ENCODE results near the gene IGSF9B. TPM values are rescaled to one million over a fixed set of nuclear protein-coding genes. Genes with fewer than 3 reads are reported as not detected.

IGSF9B gene
- total RNA-seq, 2 experiments from 2014 or later, result 24.6 to 30.3 TPM

DNA sequence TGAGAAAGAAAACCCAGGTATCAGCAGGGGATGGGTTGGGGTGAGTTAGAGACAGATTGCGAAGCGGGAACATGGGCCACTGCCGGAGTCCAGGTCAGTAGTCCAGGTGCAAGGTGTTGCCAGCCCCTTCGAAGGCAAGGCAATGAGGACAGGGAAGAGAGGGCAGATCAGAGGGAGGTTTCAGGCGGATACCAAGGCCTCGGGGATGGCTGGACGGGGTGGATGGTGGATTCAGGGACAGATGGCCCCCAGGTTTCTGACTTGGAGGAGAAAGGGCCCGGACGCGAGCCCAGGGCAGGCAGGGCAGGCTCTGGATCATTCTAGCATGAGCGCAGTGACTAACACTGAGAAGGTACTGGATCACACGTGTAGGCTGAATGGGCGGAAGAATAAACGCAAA lies 25.4 kb upstream of the IGSF9B start:
- CTCF ChIA-PET, result no interaction called here

DNA sequence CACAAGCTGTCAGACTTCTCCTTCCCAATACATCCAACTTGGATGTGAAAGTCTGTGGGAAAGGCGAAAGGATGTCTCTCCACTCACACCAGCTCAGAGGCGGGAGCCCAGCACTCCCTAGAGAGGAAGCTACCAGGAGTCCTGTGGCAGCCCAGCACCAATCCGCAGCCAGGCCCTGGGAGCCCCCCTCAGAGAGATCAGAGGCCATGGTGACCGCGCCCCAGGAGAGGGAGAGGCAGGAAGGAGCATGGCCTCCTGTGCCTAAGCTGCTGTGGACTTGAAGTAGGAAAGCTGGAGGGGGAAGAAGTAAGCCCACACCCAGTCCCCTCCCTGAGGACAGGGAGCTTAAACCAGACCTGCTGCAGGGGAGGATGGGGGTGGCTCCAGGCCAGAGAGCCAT lies 24.4 kb upstream of the IGSF9B start:
- H3K9me3 Mint-ChIP-seq, result no peaks in the 10 kb centered on the region

More for the DNA sequence above, 25.4 kb upstream of the IGSF9B start:
- H3K27me3 Mint-ChIP-seq, result no peaks in the 10 kb centered on the region
- no peak overlapping the region for H3K4me3 Mint-ChIP-seq
- intact Hi-C loops (cut with micrococcal nuclease), result no loop called here
- no peaks in the 10 kb centered on the region for H3K36me3 Mint-ChIP-seq
- POLR2A ChIA-PET, result no interaction called here
- H3K27ac Mint-ChIP-seq, result no peak overlapping the region
- no peak for DNase-seq
- H3K4me1 Mint-ChIP-seq (ENCODE audit: low read depth), result peaks cover under 1% of the 10 kb centered on the region
- no peaks in the 10 kb centered on the region for H3K9me3 Mint-ChIP-seq

DNA sequence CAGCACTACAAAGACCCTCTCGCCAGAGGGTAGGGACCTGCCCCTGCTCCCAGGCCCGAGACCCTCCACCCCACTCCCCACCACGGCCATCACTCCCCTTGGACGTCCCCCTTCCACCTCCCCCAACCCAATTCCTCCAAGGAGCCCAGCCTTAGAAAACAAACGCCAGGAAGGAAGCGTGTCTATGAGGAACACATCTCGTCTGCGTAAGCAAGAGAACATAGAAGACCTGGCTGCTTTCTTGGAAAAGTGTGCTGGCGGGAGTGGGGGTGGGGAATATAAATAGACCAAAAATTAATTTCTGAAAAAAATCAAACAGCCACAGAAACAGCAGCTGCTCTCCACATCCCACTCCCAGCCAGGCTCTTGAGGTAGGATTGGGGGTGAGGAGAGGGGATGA lies 23.9 kb upstream of the IGSF9B start:
- ChIA-PET CTCF (interaction anchor here (0.8 kb wide), 1 partner anchor 53 kb away, joined by 3 read pairs; no protein-coding TSS in a partner anchor), POLR2A (no interaction called here)
- Mint-ChIP-seq H3K27me3 (peaks cover 4% of the 10 kb centered on the region), H3K9me3 (no peaks in the 10 kb centered on the region), H3K4me3 (no peak overlapping the region), H3K27ac (no peak overlapping the region), H3K36me3 (no peaks in the 10 kb centered on the region), H3K4me1 (ENCODE audit: low read depth) (peaks cover 4% of the 10 kb centered on the region)
- intact Hi-C loops (cut with micrococcal nuclease), result no loop called here
- no peak for DNase-seq

More for the DNA sequence above, 24.4 kb upstream of the IGSF9B start:
- peaks cover 4% of the 10 kb centered on the region for H3K4me1 Mint-ChIP-seq (ENCODE audit: low read depth)
- no peak for DNase-seq
- H3K4me3 Mint-ChIP-seq, result no peak overlapping the region
- POLR2A ChIA-PET, result no interaction called here
- no peaks in the 10 kb centered on the region for H3K27me3 Mint-ChIP-seq
- no peaks in the 10 kb centered on the region for H3K36me3 Mint-ChIP-seq
- CTCF ChIA-PET, result interaction anchor here (0.8 kb wide), 1 partner anchor 53 kb away, joined by 3 read pairs; no protein-coding TSS in a partner anchor
- intact Hi-C loops (cut with micrococcal nuclease), result no loop called here
- no peak overlapping the region for H3K27ac Mint-ChIP-seq

DNA sequence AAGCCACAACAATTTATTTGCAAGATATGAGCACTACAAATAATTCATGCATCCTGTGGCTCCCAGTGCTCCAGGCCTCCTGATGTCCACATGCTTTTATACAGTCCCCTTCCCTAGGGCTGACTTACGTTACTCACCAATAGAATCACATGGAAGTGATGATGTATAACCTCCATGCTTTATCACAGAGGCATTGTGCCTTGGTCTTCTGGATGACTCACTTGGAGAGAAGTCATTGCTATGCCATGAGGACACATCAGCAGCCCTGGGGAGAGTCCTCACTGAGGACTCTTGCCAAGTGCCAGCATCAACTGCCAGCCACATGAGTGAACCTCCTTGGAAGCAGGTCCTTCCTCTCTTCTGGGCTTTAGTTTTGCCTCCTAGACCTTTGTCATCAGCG lies 22.0 kb upstream of the IGSF9B start:
- Mint-ChIP-seq H3K4me1 (ENCODE audit: low read depth) (peaks cover 4% of the 10 kb centered on the region), H3K36me3 (no peaks in the 10 kb centered on the region), H3K27me3 (peaks cover 5% of the 10 kb centered on the region), H3K27ac (no peak overlapping the region), H3K4me3 (no peak overlapping the region), H3K9me3 (no peaks in the 10 kb centered on the region)
- intact Hi-C loops (cut with micrococcal nuclease), result no loop called here
- DNase-seq, result no peak
- POLR2A ChIA-PET, result no interaction called here
- CTCF ChIA-PET, result no interaction called here

DNA sequence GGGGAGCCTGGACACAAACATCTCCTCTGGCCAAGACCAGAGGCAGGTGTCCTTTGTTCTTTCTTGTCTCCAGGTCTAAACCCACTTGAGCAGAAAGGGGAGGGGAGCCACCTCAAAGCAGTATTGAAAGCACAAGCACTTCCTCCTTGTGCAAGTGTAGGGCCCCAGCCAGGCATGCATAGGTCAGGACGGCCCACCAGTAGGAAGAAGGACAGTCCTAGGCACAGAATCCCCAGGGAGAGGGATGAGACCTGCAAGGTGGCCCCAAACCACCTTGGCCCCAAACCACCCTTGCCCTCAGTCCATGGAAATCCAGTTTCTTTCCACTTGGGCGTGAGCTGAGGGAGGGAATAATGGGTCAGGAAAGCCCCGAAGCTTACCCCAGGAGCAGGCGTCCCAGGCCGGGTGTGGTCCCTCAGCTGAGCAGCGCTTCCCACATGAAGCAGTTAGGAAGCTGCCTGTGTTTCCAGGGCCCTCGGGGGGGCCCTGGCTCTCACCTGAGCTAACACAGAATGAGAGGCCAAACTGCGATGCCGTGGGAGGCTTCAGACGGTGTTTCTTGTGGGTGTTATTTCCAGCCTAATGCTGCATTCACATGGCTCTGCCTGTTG lies 20.4 kb upstream of the IGSF9B start:
- H3K4me3 Mint-ChIP-seq, result no peak overlapping the region
- H3K27me3 Mint-ChIP-seq, result peaks cover 12% of the 10 kb centered on the region
- H3K9me3 Mint-ChIP-seq, result no peaks in the 10 kb centered on the region
- H3K36me3 Mint-ChIP-seq, result no peaks in the 10 kb centered on the region
- no peak overlapping the region for H3K27ac Mint-ChIP-seq
- H3K4me1 Mint-ChIP-seq (ENCODE audit: low read depth), result peaks cover 4% of the 10 kb centered on the region
- POLR2A ChIA-PET, result no interaction called here
- intact Hi-C loops (cut with micrococcal nuclease), result no loop called here
- CTCF ChIA-PET, result no interaction called here
- DNase-seq, result peak; percentile 17

DNA sequence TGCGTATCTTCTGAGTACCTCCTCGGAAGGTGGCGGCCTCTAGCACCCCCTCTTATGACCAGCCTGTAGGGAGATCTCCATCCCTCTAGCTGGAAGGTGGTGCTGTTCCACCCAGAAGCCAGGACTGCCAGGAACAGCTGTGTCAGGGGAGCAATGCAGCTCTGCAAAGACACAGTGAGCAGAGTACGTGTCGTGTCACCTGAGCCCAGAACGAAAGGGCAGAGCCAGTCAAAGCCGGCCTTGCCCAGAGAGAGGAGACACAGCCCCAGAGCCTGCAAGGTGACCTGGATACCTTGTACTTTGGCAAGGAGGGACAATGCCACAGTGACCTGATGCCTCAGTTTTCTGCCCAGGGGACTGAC lies 18.7 kb upstream of the IGSF9B start:
- Mint-ChIP-seq H3K36me3 (no peaks in the 10 kb centered on the region), H3K4me3 (no peak overlapping the region), H3K27me3 (peaks cover 14% of the 10 kb centered on the region), H3K27ac (no peak overlapping the region), H3K9me3 (no peaks in the 10 kb centered on the region), H3K4me1 (ENCODE audit: low read depth) (peaks cover 4% of the 10 kb centered on the region)
- intact Hi-C loops (cut with micrococcal nuclease), result no loop called here
- POLR2A ChIA-PET, result no interaction called here
- CTCF ChIA-PET, result no interaction called here
- DNase-seq, result no peak

DNA sequence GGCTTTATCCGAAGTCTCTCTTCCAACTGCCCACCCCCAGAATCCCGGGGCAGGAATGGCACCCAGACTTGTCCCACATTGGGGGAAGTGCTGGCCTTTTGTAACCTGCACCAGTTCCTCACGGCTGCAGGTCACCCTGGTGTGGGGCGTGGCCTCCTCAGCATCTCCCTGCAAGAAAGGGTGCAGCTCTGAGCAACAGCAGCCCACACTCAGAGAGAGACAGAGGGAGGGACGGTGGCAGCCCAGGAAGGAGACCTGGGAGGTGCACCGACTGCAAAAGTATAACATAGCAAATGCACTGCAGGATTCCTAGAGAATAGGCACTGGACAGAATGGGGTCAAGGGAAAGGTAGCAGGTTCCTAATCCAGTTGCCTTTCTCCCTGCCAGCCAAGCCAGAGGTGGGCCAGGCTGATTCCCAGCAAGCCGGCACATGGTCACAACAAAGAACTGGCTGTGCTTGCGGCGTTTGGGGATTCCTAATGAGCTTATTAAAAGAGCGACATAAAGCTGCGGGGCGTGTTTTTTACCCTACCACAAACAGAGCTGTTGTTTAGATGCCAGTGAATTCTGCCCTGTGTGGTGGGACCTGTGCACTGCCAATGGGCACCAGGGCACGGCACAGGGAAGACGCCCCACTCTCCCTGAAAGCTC lies 18.2 kb upstream of the IGSF9B start:
- CTCF ChIA-PET, result no interaction called here

DNA sequence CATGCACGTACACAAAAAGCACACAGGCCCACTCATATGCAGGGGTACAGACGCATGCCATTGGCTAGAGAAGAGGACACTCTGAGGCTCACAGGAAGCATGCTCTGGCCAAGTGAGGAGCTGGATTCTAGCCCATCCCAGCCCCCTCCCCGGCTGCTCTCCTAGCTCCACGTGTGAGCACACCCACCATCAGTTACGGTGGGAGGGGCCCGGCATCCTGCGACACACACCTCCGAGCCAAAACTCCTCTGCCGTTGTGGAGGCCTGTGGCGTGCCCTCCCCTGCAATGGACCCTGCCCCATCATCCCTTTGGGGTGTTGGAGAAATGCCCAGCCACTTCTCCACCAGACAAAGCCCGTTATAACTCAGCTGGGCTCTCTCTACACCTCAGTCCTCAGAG lies 15.1 kb upstream of the IGSF9B start:
- peaks cover 10% of the 10 kb centered on the region for H3K4me1 Mint-ChIP-seq (ENCODE audit: low read depth)
- CTCF ChIA-PET, result no interaction called here
- H3K27ac Mint-ChIP-seq, result no peak overlapping the region
- H3K4me3 Mint-ChIP-seq, result no peak overlapping the region
- DNase-seq, result no peak
- H3K27me3 Mint-ChIP-seq, result peaks cover 15% of the 10 kb centered on the region
- H3K9me3 Mint-ChIP-seq, result no peaks in the 10 kb centered on the region
- POLR2A ChIA-PET, result no interaction called here
- H3K36me3 Mint-ChIP-seq, result no peaks in the 10 kb centered on the region
- intact Hi-C loops (cut with micrococcal nuclease), result no loop called here

More for the DNA sequence above, 18.2 kb upstream of the IGSF9B start:
- no peak for DNase-seq
- H3K9me3 Mint-ChIP-seq, result no peaks in the 10 kb centered on the region
- no peaks in the 10 kb centered on the region for H3K36me3 Mint-ChIP-seq
- no peak overlapping the region for H3K4me3 Mint-ChIP-seq
- intact Hi-C loops (cut with micrococcal nuclease), result no loop called here
- POLR2A ChIA-PET, result no interaction called here
- peaks cover 14% of the 10 kb centered on the region for H3K27me3 Mint-ChIP-seq
- H3K27ac Mint-ChIP-seq, result no peak overlapping the region
- H3K4me1 Mint-ChIP-seq (ENCODE audit: low read depth), result peaks cover 4% of the 10 kb centered on the region

DNA sequence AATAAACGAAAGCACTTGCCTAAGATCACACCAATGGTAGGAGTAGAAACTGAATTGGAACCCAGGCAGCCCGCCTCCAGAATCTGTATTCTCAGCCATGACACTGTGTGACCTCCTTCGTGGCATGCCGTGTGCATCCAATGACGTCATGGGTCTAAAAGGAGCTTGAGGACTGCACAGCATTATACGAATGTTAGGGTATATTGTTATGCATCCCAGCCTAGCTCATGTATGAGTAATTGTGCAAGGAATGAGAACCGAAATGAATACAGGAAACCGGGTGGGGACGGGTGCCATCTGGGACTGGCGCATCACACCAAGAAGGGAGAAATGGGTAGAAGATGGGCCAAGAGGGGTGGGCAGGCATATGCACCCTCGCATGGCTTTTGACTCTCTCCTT lies 12.3 kb upstream of the IGSF9B start:
- DNase-seq, result no peak
- ChIA-PET POLR2A (no interaction called here), CTCF (interaction anchor here (0.8 to 1.7 kb wide), 3 partner anchors 22 to 82 kb away, joined by 3 to 4 read pairs (median 4); no protein-coding TSS in a partner anchor)
- Mint-ChIP-seq H3K4me3 (no peak overlapping the region), H3K36me3 (no peaks in the 10 kb centered on the region), H3K27me3 (peaks cover 17% of the 10 kb centered on the region), H3K27ac (no peak overlapping the region), H3K9me3 (no peaks in the 10 kb centered on the region), H3K4me1 (ENCODE audit: low read depth) (peaks cover 9% of the 10 kb centered on the region)
- intact Hi-C loops (cut with micrococcal nuclease), result no loop called here

DNA sequence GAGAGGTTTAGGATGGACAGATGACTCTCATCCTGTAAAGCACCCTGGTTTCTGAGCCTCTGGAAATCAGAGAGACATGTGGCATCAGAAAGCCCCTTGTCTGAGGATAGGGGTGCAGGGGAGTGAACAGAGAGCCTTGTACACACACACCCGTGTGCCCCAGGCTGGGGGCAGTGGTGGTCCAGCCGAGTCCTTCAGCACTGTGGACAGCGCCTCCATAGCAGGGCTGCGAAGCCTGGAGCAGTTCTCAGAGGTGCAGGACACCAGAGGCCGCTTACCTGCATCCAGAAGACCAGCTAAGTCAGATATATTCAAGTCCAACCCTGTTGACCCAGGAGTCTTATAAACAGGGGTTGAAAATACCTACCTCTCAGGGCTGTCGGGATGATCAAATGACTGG lies 11.5 kb upstream of the IGSF9B start:
- H3K9me3 Mint-ChIP-seq, result no peaks in the 10 kb centered on the region
- H3K4me3 Mint-ChIP-seq, result no peak overlapping the region
- H3K36me3 Mint-ChIP-seq, result no peaks in the 10 kb centered on the region
- ChIA-PET POLR2A (no interaction called here), CTCF (interaction anchor here (0.6 to 1.7 kb wide), 4 partner anchors 21 to 103 kb away, joined by 3 to 4 read pairs (median 4); no protein-coding TSS in a partner anchor)
- DNase-seq, result no peak
- H3K4me1 Mint-ChIP-seq (ENCODE audit: low read depth), result peaks cover 9% of the 10 kb centered on the region
- intact Hi-C loops (cut with micrococcal nuclease), result no loop called here
- H3K27me3 Mint-ChIP-seq, result peaks cover 14% of the 10 kb centered on the region
- H3K27ac Mint-ChIP-seq, result no peak overlapping the region

DNA sequence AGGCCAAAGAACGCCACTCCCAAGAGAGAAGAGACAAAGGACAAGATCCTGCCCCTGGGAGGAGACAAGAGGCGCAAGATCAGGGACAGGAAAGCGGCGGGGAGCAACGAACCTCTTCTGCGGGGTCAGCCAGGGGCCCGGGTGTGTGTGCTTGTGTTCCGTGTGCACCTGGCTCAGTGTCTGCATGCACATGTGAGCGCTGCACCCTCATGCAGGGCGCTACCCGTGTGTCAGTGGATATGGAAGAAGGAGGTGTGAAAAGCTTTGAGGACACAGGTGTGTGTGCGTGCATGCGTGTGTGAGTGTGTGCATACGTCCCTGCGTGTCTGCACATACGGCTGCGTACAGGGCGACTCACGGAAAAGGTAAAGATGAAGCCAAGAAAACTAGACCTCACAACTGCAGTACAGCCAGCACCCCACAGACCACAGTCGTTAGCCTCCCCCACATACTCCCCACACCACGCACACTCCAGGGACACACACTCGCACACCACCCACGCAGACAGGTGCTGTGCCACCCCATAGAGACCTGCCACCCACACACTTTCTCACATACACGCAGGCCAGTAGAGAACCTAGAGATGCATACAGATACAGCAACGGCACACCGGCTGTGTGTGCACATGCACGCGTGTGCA lies 11.0 kb upstream of the IGSF9B start:
- ChIA-PET POLR2A (no interaction called here), CTCF (interaction anchor here (0.6 to 0.8 kb wide), 2 partner anchors 22 to 102 kb away, joined by 3 read pairs; no protein-coding TSS in a partner anchor)
- peaks cover 14% of the 10 kb centered on the region for H3K27me3 Mint-ChIP-seq
- no peaks in the 10 kb centered on the region for H3K9me3 Mint-ChIP-seq
- H3K4me1 Mint-ChIP-seq (ENCODE audit: low read depth), result peaks cover 9% of the 10 kb centered on the region
- no peaks in the 10 kb centered on the region for H3K36me3 Mint-ChIP-seq
- no peak overlapping the region for H3K27ac Mint-ChIP-seq
- no peak for DNase-seq
- intact Hi-C loops (cut with micrococcal nuclease), result no loop called here
- peak overlapping the region; percentile 72 for H3K4me3 Mint-ChIP-seq

DNA sequence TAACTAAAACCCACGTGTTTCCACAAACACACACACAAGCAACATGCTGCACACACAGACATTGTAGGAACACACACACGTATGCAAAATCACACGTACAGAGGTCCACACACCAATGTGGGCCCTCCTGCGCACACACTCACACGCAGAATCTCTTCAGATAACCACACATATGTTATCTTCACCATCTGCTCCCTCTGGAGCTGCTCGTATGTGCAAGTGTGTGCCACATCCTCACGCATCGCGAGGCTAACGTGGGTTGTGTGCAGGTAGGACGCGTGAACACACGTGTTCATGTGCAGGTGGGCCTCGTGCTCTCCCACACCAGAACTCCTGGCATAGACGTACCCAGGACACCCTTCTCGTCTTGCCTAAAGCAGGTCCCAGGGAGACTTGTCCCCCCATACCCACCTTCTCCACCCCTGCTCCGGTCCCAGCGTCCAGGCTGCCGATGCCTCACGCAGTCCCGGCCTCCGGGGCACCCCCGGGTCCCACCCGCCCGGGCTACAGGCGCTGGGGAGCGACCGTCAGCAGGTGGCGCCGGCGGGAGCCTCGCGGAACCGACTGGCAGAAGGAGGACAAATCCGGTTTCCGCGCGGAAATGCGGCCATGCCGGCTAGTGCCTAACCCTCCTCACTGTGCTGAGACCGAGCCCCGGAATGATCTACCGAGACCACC lies 10.3 kb upstream of the IGSF9B start:
- Mint-ChIP-seq H3K4me1 (ENCODE audit: low read depth) (peaks cover 9% of the 10 kb centered on the region), H3K27ac (no peak overlapping the region), H3K36me3 (no peaks in the 10 kb centered on the region), H3K9me3 (no peaks in the 10 kb centered on the region), H3K27me3 (peaks cover 9% of the 10 kb centered on the region), H3K4me3 (peak overlapping the region; percentile 72)
- CTCF ChIA-PET, result interaction anchor here (1.2 kb wide), 1 partner anchor 20 kb away, joined by 4 read pairs; no protein-coding TSS in a partner anchor
- intact Hi-C loops (cut with micrococcal nuclease), result no loop called here
- POLR2A ChIA-PET, result no interaction called here
- DNase-seq, result peak; percentile 81

All from activated CD4-positive, alpha-beta memory T cell treated with anti-CD3 and anti-CD28 coated beads for 36 hours (primary cell).